Activated CD4-positive, alpha-beta T cell treated with anti-CD3 and anti-CD28 coated beads, Interleukin-2, amount 50 U/mL, for 4 hours (primary cell): ENCODE measurements around the gene CUTA.
A peak's percentile ranks its signal among the peaks of the same experiment; 100 is the strongest.

ENCODE experiments used
- DNase-seq, 2 experiments: peaks; one replicate each; pipeline ENCODE4 v3.0.0-alpha.2; 2020

Gene CUTA

GRCh38 chr6:33420491-33421343, 2.8 kb upstream of the CUTA start:
- no peak for DNase-seq

- peak; percentile 46 to 52 for DNase-seq
Observed at GRCh38 chr6:33419580-33420490, 1.9 kb upstream of the CUTA start, which contains the start of gene SYNGAP1. Gene SYNGAP1, plus strand, starts transcription at chr6:33420065. Its CDS starts 200 bp downstream, at chr6:33420265.

GRCh38 chr6:33418690-33419291, 884 bp upstream of the CUTA start:
- DNase-seq: peak; percentile 43 to 52

GRCh38 chr6:33417128-33417902, 592 bp downstream of the CUTA start:
- DNase-seq: no peak

GRCh38 chr6:33416386-33417127, 1.4 kb downstream of the CUTA start:
- no peak for DNase-seq

- DNase-seq: no peak
Observed at GRCh38 chr6:33415831-33416230, 2.1 kb downstream of the CUTA start.

- DNase-seq: no peak
Observed at GRCh38 chr6:33414592-33415271, 3.2 kb downstream of the CUTA start.

GRCh38 chr6:33413241-33414120, 4.4 kb downstream of the CUTA start:
- DNase-seq: no peak

GRCh38 chr6:33412140-33413009, 5.5 kb downstream of the CUTA start:
- DNase-seq: no peak

GRCh38 chr6:33411632-33412005, 6.3 kb downstream of the CUTA start:
- no peak for DNase-seq

GRCh38 chr6:33410711-33411631, 6.9 kb downstream of the CUTA start, which contains the start of gene PHF1:
Gene PHF1, plus strand, starts transcription at chr6:33411014. Its CDS starts 1,250 bp downstream, at chr6:33412264.
- peak; percentile 73 to 81 for DNase-seq

- peak; percentile 91 to 94 for DNase-seq
Observed at GRCh38 chr6:33410050-33410710, 7.7 kb downstream of the CUTA start.

GRCh38 chr6:33407132-33407718, 10.7 kb downstream of the CUTA start:
- no peak for DNase-seq

- no peak for DNase-seq
Observed at GRCh38 chr6:33406126-33406525, 11.8 kb downstream of the CUTA start.

GRCh38 chr6:33405386-33405940, 12.4 kb downstream of the CUTA start:
- no peak for DNase-seq

GRCh38 chr6:33404884-33405283, 13.0 kb downstream of the CUTA start:
- no peak for DNase-seq
